Measurements from ENCODE around the gene HOXC6.

HOXC6 gene

DNA sequence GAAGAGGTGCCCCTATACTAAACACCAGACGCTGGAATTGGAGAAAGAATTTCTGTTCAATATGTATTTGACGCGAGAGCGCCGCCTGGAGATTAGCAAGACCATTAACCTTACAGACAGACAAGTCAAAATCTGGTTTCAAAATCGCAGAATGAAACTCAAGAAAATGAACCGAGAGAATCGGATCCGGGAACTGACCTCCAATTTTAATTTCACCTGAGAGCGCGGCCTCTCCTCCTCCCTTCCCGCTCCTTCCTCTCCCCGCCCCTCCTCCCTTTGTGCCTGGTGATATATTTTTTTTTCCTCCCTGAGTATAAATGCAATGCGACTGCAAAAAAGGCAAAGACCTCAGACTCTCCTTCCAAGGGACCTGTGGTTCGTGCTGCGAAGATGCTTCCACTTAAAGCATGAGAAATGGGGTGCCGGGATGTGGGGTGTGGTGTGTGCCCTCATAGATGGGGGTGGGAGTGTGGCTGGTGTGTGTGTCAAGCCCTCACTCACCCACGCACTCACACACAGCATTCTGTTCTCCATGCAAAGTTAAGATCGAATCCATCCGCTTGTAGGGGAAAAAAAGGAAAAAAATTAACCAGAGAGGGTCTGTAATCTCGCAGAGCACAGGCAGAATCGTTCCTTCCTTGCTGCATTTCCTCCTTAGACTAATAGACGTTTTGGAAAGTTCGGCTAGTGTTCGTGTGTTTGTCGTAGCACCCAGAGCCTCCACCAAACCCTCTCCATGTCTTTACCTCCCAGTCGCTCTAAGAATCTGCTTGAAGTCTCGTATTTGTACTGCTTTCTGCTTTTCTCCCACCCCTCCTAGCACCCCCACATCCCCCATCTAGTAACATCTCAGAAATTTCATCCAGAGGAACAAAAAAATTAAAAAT is 38.8 kb upstream of the HOXC6 start:
- no peak for DNase-seq

DNA sequence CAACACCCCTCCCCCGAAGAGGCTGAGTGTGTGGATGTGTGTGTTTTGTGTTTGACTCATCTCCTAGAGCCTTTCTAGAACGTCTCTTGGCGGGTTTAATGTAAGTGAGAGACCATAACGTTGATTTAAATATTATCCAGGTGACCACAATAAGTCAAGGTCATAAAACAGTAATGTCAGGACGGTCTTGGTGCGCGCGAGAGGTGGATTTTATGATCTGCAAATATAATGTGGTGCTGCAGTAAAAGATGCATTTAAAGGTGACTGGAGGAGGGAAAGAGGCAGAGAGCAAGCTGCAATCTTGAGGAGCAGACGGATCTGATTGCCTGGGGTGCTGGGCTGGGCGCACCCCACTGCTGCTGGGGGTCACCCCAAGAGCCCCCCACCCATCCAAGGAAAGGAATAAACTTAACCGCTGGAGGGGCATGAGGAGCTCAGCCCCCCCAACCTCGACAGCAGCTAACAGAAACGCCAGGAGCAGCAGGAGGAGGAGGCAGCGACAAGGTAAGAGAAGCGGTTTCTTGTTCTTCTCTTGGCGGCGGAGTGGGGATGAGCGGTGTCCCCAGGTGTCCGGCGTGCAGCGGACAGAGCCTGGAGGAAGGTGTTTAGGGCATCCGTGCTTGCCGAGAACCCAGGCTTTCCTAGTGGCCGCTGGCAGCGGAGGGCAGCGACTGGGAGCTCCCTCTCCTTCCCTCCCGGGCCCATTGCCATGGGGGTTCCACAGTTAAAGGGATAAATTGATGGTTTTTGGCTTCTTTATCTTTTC is 37.7 kb upstream of the HOXC6 start:
- peak; percentile 81 for DNase-seq

GRCh38 chr12:53991077-53991460 is 37.2 kb upstream of the HOXC6 start:
- no peak for DNase-seq

DNA sequence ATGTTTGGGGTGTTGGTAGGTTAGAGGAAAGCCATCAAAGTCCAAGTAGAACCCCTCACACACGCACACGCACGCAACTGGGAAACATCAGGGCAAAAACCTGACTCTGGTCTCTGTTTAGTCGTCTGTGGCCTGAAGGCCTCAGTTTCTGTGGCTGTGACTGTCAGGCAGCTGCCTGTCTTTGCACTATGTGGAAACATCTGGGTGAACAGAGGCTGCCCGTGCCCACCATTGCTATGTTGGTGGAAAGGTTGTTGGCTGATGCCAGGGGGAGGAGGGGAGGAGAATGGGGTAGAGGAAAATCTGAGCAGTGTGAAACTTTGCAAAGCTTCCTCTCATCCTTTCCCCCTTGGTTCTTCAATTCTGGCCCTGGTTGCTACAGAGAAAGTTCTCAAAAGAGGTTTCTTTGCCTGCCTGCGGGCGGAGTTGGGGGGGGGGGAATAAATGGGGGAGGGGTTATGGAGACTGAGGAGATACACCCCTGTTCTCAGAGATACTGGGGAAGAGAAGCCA is 35.8 kb upstream of the HOXC6 start:
- no peak for DNase-seq

GRCh38 chr12:53993162-53994008 is 34.9 kb upstream of the HOXC6 start:
- DNase-seq = no peak

DNA sequence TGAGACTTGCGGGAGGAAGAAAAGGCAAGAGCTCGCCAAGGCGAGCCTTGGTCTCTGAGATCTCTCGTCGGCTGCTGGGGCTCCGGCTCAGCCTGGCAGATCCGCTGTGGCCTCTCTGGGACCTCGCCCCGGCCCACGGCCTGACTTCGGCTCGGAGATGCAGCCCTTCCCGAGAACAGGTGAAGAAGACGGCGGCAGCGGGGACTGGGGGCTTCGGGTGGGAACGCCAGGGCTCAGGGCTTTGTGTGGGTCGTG is 34.3 kb upstream of the HOXC6 start:
- no peak for DNase-seq

DNA sequence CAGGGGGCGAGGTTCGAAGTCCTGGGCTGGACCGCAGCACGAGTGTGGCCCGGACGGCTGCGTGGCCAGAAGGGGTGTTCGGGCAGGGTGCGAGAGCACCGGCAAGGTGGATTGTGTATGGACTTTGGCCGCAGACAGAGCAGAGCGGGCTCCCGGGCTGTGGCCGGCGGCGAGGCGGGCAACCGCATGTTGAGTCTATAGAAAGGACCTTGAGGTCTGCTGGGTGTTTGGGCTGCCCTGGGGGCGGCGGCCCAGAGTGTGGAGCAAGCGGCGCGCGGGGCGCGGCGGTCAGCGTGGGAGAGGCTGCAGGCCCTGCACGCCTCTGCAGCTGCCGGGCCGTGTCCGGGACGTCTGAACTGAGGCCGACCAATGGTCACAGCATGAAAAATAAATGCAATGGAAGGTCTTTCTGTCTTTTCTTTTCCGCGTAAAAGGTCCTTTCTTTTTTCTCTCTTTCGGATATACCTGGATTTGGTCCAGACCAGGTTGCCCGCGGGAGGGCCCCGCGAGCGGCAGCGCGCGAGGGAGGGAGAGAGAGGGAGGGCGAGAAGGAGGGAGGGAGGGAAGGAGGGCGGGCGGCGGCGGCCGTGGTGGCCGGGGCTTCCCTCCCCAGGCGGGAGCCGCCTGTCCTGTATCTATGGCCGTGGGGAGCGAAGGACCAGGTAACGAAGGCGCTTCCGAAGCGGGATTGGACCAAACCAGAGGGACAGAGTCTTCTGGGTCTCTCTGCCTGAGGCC is 33.8 kb upstream of the HOXC6 start:
- peak; percentile 93 for DNase-seq

- no peak for DNase-seq
These were observed 33.2 kb upstream of the HOXC6 start for GRCh38 chr12:53995002-53995377.

DNA sequence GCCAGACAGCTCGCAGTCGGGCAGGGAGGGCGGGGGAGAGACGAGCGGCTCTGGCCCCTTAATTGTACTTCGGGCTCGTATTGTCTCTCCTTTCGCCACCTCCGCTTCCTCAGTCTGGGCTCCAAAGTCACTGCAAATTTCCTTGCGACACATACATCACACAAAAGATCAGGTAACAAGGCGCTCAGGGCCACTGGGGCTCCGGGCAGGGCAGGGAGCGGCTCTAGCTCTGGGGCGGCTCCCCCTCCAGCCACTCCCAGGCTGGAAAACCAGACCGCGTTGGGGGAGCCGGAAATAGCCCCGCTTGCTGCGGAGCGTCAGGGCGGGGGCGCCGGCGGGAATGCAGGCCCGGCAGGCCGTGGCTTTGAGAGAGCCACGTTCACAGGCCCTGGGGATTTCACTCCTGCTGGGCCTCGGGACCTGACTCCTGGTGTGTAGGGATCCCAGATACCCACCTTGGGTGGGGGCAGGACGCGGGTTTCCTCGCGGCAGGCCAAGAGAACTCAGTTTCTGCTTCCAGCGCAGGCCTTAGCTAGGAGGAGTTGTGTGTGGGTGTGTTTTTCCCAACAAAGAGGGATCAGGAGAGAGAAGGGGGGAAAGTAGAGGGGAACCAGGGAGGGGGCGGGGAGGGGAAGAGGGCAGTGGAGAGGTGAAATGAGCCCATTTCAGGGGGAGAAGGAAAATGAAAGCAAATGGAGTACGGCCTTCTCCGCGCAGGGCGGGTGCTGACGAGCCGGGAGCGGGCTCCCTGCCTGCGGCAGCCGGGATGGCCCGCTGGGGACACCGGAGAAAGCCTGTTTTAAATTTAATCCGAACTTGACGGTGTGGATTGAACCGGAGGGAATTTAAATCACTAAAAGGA is 32.6 kb upstream of the HOXC6 start:
- DNase-seq = peak; percentile 86

DNA sequence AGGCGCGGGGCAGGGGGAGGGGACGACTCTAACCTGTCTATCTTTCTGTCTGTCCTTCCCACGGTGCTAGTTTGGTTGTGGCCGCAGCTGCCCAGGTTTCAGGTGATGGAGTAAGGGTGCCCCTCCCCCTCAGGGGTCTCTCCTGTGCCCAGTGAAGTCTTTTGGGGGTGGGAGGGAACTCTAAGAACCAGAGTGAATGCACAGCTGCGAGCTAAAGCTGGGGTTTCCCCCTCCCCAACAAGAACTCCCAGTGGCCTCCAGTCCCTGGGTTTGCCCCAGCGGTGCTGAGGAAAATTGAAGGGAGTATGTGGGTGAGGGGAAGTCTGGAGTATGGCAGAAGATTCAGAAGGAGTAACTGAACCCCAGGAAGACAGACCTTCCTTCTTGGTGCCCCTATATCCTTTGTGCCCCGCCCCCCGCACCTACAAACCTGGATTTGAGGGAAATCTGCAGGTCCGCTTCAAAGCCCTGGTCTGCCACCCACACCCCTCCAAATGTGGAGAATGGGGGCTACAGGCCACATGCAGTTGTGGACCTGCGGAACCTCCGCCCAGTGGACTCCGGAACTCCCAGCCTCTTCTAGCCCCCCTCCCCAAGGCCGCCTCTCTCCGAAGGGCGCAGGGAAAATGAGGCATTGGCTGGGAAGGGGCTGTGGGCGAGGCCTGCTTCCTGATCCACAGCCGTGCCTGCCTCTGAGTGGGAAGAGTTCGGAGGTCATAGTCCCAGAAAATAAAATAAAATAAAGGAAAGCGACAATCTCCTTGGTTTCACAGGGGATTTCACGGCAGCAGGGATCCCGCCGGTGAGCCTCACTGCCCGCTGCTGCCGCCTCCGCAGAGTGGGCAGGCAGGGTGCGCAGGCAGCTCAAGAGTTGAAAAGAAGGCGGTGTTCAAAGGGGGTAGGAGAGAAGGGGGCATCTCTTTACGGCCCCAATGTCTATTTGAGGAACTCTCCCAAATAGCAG is 31.7 kb upstream of the HOXC6 start:
- DNase-seq = no peak

DNA sequence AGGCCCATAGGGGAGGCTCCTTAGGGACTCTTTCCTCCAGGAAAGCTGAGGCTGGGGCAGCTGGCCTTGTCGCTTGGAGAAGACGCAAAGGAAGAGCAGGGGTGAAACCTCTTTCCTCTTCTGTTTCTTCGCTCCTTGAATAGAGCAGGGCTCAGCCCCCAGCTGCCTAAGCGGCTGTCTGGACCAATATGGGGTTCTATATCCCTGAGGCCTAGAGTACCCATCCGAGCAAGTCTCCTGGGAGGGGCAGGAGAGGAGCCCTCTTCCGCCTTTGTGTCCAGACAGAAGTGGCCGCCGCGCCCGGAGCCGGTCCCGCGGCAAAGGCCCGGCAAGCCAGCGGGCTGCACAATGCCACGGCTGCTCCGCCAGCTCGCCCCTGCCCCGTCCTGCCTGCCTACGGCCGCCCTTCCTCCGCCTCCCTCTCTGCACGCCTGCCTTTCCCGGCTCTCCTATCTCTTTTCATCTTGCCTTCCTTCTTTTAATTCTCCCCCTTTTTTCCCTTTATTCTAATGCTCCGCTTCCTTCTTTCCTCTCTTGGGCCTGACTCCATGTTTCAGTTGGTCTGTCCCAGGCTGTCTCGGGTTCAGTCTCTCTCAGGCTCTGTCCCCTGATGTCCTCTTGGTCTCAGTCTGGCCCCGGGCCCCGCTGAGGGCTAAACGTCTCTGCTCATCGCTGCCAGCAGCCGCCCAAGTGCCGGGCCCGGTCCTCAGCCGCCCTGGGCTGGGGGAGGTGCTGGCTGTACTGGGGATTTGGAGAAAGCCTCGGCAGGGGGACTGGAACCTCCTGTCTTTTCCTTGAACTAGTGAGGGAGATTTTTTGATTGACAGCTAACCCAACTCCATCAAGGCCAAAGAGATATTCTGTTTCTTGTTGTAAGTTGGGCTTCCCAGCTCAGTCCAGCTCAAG is 30.8 kb upstream of the HOXC6 start:
- no peak for DNase-seq

GRCh38 chr12:53998110-53998899 is 29.9 kb upstream of the HOXC6 start:
- DNase-seq = no peak

DNA sequence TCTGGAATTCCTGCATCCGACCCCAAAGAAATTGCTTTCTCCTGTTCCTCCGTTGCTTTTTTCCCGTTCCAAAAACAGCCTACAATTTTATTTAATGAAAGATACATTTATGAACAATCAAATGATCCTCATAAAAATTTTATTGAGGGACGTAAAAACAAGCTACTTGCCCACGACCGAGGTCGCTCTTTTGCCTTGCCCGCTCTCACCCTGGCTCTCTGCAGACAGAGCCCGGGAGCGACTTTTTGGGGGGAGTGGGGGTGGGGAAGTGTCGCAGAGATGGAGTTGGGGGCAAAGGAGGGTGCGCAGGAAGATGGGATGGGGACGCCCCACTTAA is 29.4 kb upstream of the HOXC6 start:
- DNase-seq = no peak

- DNase-seq = no peak
These were observed 28.6 kb upstream of the HOXC6 start for GRCh38 chr12:53999559-54000115.

- peak; percentile 83 for DNase-seq
These were observed 27.8 kb upstream of the HOXC6 start, which contains the start of gene HOXC9 for GRCh38 chr12:54000116-54001114. Gene HOXC9 (plus strand): TSS chr12:54000161. CDS start chr12:54000189, 28 bp downstream.

Measured in right kidney (tissue), 1 donor.